Measurements from ENCODE around the gene ZNF423.

ZNF423 gene

GRCh38 chr16:49542946-49543630 lies 312.8 kb downstream of the ZNF423 start:
- Histone ChIP-seq H3K4ac (ENCODE audit: low read depth in 1 of 2, low read length in 2 of 2) (no peak overlapping the region), H3K23ac (ENCODE audit: low read length in 2 of 2) (no peak overlapping the region), H3K27me3 (ENCODE audit: control insufficient read depth in 1 of 2, insufficient read depth in 1 of 2, low read length in 2 of 2) (peaks cover 16 to 36% of the 10 kb centered on the region in 2 experiments), H3K4me1 (ENCODE audit: control insufficient read depth, insufficient read depth, low read depth, low read length) (peaks cover 7% of the 10 kb centered on the region), H2AFZ (ENCODE audit: low read depth, low read length) (no peak overlapping the region), H2BK15ac (ENCODE audit: low read depth, poor library complexity, severe bottlenecking) (no peak overlapping the region), H4K91ac (ENCODE audit: low read length) (no peak overlapping the region), H4K8ac (ENCODE audit: low read length) (no peak overlapping the region), H3K36me3 (ENCODE audit: control insufficient read depth in 1 of 2, insufficient read depth in 2 of 2, low read depth in 1 of 2, low read length in 2 of 2) (no peaks in the 10 kb centered on the region), H3K9ac (ENCODE audit: low read length) (no peak overlapping the region), H3K14ac (ENCODE audit: low read length in 2 of 2) (no peak overlapping the region), H2BK5ac (ENCODE audit: low read depth, low read length, poor library complexity, severe bottlenecking) (no peak overlapping the region), H3K4me3 (ENCODE audit: insufficient read depth in 1 of 2, low read depth in 1 of 2, low read length in 2 of 2) (no peak overlapping the region), H3K18ac (ENCODE audit: low read depth in 1 of 2, low read length in 2 of 2) (no peak overlapping the region), H3K9me3 (ENCODE audit: control insufficient read depth, low read length) (no peaks in the 10 kb centered on the region), H2AK5ac (ENCODE audit: low read length, severe bottlenecking) (no peak overlapping the region), H2BK120ac (ENCODE audit: low read depth, low read length) (no peak overlapping the region), H3K27ac (ENCODE audit: low read length, poor library complexity, severe bottlenecking) (no peak overlapping the region), H2BK12ac (ENCODE audit: low read length in 2 of 2) (no peak overlapping the region), H3K79me1 (replicated peaks; ENCODE audit: low read length, poor library complexity, severe bottlenecking) (peaks cover 1% of the 10 kb centered on the region), H3K4me2 (ENCODE audit: low read length, poor library complexity, severe bottlenecking) (no peak overlapping the region)
- 82% methylated on average over 13 of the region's 13 CpGs for WGBS
- DNase-seq = no peak

- H2BK15ac ChIP-seq (ENCODE audit: low read depth, poor library complexity, severe bottlenecking) = no peak overlapping the region
- H2AK5ac ChIP-seq (ENCODE audit: low read length, severe bottlenecking) = no peak overlapping the region
- no peak overlapping the region for H3K23ac ChIP-seq (ENCODE audit: low read length in 2 of 2)
- DNase-seq = no peak
- WGBS = 82% methylated on average over 8 of the region's 9 CpGs
- H4K91ac ChIP-seq (ENCODE audit: low read length) = no peak overlapping the region
- peaks cover 1% of the 10 kb centered on the region for H3K79me1 ChIP-seq (replicated peaks; ENCODE audit: low read length, poor library complexity, severe bottlenecking)
- H3K18ac ChIP-seq (ENCODE audit: low read depth in 1 of 2, low read length in 2 of 2) = no peak overlapping the region
- no peak overlapping the region for H2AFZ ChIP-seq (ENCODE audit: low read depth, low read length)
- H2BK12ac ChIP-seq (ENCODE audit: low read length in 2 of 2) = no peak overlapping the region
- no peak overlapping the region for H4K8ac ChIP-seq (ENCODE audit: low read length)
- no peaks in the 10 kb centered on the region for H3K9me3 ChIP-seq (ENCODE audit: control insufficient read depth, low read length)
- H3K9ac ChIP-seq (ENCODE audit: low read length) = no peak overlapping the region
- H3K27me3 ChIP-seq (ENCODE audit: control insufficient read depth in 1 of 2, insufficient read depth in 1 of 2, low read length in 2 of 2) = peaks cover 16 to 31% of the 10 kb centered on the region in 2 experiments
- H2BK120ac ChIP-seq (ENCODE audit: low read depth, low read length) = no peak overlapping the region
- H3K4ac ChIP-seq (ENCODE audit: low read depth in 1 of 2, low read length in 2 of 2) = no peak overlapping the region
- H3K4me3 ChIP-seq (ENCODE audit: insufficient read depth in 1 of 2, low read depth in 1 of 2, low read length in 2 of 2) = no peak overlapping the region
- no peak overlapping the region for H3K4me2 ChIP-seq (ENCODE audit: low read length, poor library complexity, severe bottlenecking)
- no peak overlapping the region for H2BK5ac ChIP-seq (ENCODE audit: low read depth, low read length, poor library complexity, severe bottlenecking)
- H3K4me1 ChIP-seq (ENCODE audit: control insufficient read depth, insufficient read depth, low read depth, low read length) = peaks cover 7% of the 10 kb centered on the region
- H3K14ac ChIP-seq (ENCODE audit: low read length in 2 of 2) = no peak overlapping the region
- H3K36me3 ChIP-seq (ENCODE audit: control insufficient read depth in 1 of 2, insufficient read depth in 2 of 2, low read depth in 1 of 2, low read length in 2 of 2) = no peaks in the 10 kb centered on the region
- H3K27ac ChIP-seq (ENCODE audit: low read length, poor library complexity, severe bottlenecking) = no peak overlapping the region
These were observed 313.5 kb downstream of the ZNF423 start for GRCh38 chr16:49542391-49542891.

- no peak overlapping the region for H4K91ac ChIP-seq (ENCODE audit: low read length)
- H3K79me1 ChIP-seq (replicated peaks; ENCODE audit: low read length, poor library complexity, severe bottlenecking) = peaks cover 1% of the 10 kb centered on the region
- no peak overlapping the region for H3K23ac ChIP-seq (ENCODE audit: low read length in 2 of 2)
- no peak overlapping the region for H4K8ac ChIP-seq (ENCODE audit: low read length)
- no peak overlapping the region for H3K4me2 ChIP-seq (ENCODE audit: low read length, poor library complexity, severe bottlenecking)
- H3K4ac ChIP-seq (ENCODE audit: low read depth in 1 of 2, low read length in 2 of 2) = no peak overlapping the region
- no peak overlapping the region for H2AFZ ChIP-seq (ENCODE audit: low read depth, low read length)
- no peak overlapping the region for H3K27ac ChIP-seq (ENCODE audit: low read length, poor library complexity, severe bottlenecking)
- no peak overlapping the region for H3K9ac ChIP-seq (ENCODE audit: low read length)
- DNase-seq = no peak
- H2AK5ac ChIP-seq (ENCODE audit: low read length, severe bottlenecking) = no peak overlapping the region
- H3K4me1 ChIP-seq (ENCODE audit: control insufficient read depth, insufficient read depth, low read depth, low read length) = peaks cover 7% of the 10 kb centered on the region
- no peaks in the 10 kb centered on the region for H3K36me3 ChIP-seq (ENCODE audit: control insufficient read depth in 1 of 2, insufficient read depth in 2 of 2, low read depth in 1 of 2, low read length in 2 of 2)
- H2BK15ac ChIP-seq (ENCODE audit: low read depth, poor library complexity, severe bottlenecking) = no peak overlapping the region
- no peak overlapping the region for H3K14ac ChIP-seq (ENCODE audit: low read length in 2 of 2)
- no peak overlapping the region for H3K18ac ChIP-seq (ENCODE audit: low read depth in 1 of 2, low read length in 2 of 2)
- H3K27me3 ChIP-seq (ENCODE audit: control insufficient read depth in 1 of 2, insufficient read depth in 1 of 2, low read length in 2 of 2) = peaks cover 8 to 32% of the 10 kb centered on the region in 2 experiments
- no peak overlapping the region for H2BK12ac ChIP-seq (ENCODE audit: low read length in 2 of 2)
- H3K9me3 ChIP-seq (ENCODE audit: control insufficient read depth, low read length) = no peaks in the 10 kb centered on the region
- H2BK120ac ChIP-seq (ENCODE audit: low read depth, low read length) = no peak overlapping the region
- no peak overlapping the region for H3K4me3 ChIP-seq (ENCODE audit: insufficient read depth in 1 of 2, low read depth in 1 of 2, low read length in 2 of 2)
- no peak overlapping the region for H2BK5ac ChIP-seq (ENCODE audit: low read depth, low read length, poor library complexity, severe bottlenecking)
- 94% methylated on average over 2 of the region's 2 CpGs for WGBS
These were observed 315.1 kb downstream of the ZNF423 start for GRCh38 chr16:49540836-49541235.

GRCh38 chr16:49539758-49540157 lies 316.2 kb downstream of the ZNF423 start:
- H4K91ac ChIP-seq (ENCODE audit: low read length) = no peak overlapping the region
- no peak overlapping the region for H3K4me3 ChIP-seq (ENCODE audit: insufficient read depth in 1 of 2, low read depth in 1 of 2, low read length in 2 of 2)
- H2AK5ac ChIP-seq (ENCODE audit: low read length, severe bottlenecking) = no peak overlapping the region
- peaks cover 1% of the 10 kb centered on the region for H3K79me1 ChIP-seq (replicated peaks; ENCODE audit: low read length, poor library complexity, severe bottlenecking)
- H3K27ac ChIP-seq (ENCODE audit: low read length, poor library complexity, severe bottlenecking) = no peak overlapping the region
- H4K8ac ChIP-seq (ENCODE audit: low read length) = no peak overlapping the region
- no peak overlapping the region for H3K4ac ChIP-seq (ENCODE audit: low read depth in 1 of 2, low read length in 2 of 2)
- no peak overlapping the region for H2BK15ac ChIP-seq (ENCODE audit: low read depth, poor library complexity, severe bottlenecking)
- WGBS = 74% methylated on average over 4 of the region's 4 CpGs
- H2BK12ac ChIP-seq (ENCODE audit: low read length in 2 of 2) = no peak overlapping the region
- no peak overlapping the region for H3K9ac ChIP-seq (ENCODE audit: low read length)
- H3K18ac ChIP-seq (ENCODE audit: low read depth in 1 of 2, low read length in 2 of 2) = no peak overlapping the region
- no peaks in the 10 kb centered on the region for H3K36me3 ChIP-seq (ENCODE audit: control insufficient read depth in 1 of 2, insufficient read depth in 2 of 2, low read depth in 1 of 2, low read length in 2 of 2)
- H3K4me1 ChIP-seq (ENCODE audit: control insufficient read depth, insufficient read depth, low read depth, low read length) = peaks cover 7% of the 10 kb centered on the region
- no peak overlapping the region for H3K4me2 ChIP-seq (ENCODE audit: low read length, poor library complexity, severe bottlenecking)
- no peaks in the 10 kb centered on the region for H3K9me3 ChIP-seq (ENCODE audit: control insufficient read depth, low read length)
- no peak overlapping the region for H2BK120ac ChIP-seq (ENCODE audit: low read depth, low read length)
- no peak overlapping the region for H3K23ac ChIP-seq (ENCODE audit: low read length in 2 of 2)
- peaks cover 5 to 23% of the 10 kb centered on the region in 2 experiments for H3K27me3 ChIP-seq (ENCODE audit: control insufficient read depth in 1 of 2, insufficient read depth in 1 of 2, low read length in 2 of 2)
- H2AFZ ChIP-seq (ENCODE audit: low read depth, low read length) = no peak overlapping the region
- no peak overlapping the region for H3K14ac ChIP-seq (ENCODE audit: low read length in 2 of 2)
- no peak for DNase-seq
- H2BK5ac ChIP-seq (ENCODE audit: low read depth, low read length, poor library complexity, severe bottlenecking) = no peak overlapping the region

Data from mesenchymal stem cell (in vitro differentiated cells and primary cell).